Limb (tissue), 2 donors: ENCODE results near the gene DCTN3.

ENCODE experiments used
- DNase-seq, 2 donors: peaks; one replicate each; pipeline ENCODE4 v3.0.0-alpha.2; 2016; ENCODE audit errors: extremely low spot score in 2 of 2

DCTN3 gene

GRCh38 chr9:34623374-34624235, 3.3 kb upstream of the DCTN3 start:
- no peak for DNase-seq

DNA sequence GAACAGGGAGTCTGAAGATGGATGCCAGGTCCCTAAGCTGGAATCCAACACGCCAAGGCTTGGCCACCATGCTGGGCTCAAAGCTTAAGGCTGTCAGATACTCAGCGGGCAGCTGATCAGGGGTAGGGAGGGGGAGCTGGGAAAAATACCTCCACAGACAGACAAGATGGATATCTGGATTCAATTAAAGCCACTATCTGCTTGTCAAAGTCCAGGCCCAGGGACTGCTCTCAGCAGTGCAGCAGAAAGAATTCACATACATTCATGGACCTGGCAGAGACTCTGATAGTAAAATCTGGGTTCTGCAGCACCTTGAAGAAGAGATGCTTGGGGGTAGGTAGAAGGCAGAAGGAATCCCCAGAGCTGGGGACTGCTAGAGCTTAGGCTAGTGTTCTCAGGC, 5.2 kb downstream of the DCTN3 start:
- no peak for DNase-seq

DNA sequence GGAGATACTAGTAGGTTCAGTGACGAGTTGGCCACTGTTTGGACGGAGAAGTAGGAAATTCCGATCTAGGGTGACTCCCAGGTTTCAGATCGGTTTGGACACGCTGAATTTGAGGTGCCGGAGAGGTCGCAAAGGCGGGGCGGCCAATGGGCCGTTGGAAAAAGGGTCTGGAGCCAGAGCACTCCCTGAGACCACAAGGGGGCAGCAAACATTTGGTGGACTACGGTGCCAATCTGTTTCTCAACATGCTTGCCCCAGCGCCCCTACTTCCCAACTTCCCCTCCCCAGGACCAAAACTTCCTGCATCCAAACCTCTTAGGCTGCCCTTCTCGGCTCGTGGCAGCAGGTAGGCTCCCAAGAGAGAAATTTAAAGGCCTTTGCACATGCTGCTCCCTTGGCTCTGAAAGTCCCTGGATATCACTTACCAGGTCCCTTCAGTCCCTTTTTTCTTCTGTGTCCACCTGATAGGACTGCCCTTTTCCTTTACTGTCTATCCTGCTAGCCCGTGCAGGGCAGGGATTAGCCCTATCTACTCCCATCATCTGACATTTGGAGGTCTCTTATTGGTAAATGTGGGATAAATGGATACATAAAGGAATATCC, 7.4 kb downstream of the DCTN3 start:
- peak; percentile 84 to 85 for DNase-seq

DNA sequence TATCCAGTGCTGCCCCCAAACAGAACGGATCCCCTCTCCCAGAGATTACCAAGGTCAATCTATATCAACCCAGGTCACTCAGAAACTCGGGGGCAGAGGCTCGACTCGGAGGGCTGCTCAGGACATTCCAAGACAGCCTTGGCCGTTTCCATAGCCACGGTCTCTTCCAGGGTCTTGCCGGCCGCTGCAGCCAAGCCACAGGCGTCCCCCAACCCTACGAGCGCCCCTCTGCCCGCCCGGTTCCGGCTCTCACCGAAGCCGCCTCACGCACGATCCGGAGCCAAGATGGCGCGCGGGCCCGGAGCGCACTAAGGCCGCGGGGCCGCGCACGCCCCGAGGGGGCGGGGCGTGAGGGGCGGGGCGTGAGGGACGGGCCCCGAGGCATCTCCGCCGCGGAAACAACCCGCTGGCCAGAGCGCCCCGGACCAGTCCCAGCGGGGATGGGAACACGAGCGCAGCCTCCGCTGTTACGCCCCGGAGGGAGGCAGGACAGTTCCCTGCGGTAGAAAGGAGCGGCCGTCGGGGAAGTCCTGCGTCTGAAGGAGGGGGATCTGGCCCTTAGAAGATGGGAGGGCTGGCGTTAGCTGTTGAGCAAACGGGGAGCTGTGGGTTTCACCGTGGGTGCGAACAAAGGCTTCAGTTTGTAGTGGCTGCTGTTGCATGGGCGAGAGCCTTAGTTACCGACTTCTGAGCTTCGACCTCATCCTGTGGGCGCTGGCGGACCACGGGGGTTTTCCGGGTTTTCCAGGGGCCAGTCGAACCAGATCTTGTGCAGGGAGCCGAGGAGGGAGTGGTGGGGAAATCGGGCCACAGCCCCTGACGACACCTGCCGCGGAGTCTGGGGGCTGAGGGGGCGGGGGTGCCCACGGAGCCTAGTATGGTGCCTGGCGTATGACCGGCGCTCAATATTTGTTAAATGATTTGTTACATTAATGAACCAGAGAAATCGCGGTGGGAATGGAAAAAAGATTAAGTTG, 8.2 kb downstream of the DCTN3 start, which contains the start of gene RPP25L:
TSS of gene RPP25L (minus strand) at position 287 of the 977 bp plus-strand sequence. CDS start 801 bp downstream, outside the sequence.
- DNase-seq = peak; percentile 83 to 93

DNA sequence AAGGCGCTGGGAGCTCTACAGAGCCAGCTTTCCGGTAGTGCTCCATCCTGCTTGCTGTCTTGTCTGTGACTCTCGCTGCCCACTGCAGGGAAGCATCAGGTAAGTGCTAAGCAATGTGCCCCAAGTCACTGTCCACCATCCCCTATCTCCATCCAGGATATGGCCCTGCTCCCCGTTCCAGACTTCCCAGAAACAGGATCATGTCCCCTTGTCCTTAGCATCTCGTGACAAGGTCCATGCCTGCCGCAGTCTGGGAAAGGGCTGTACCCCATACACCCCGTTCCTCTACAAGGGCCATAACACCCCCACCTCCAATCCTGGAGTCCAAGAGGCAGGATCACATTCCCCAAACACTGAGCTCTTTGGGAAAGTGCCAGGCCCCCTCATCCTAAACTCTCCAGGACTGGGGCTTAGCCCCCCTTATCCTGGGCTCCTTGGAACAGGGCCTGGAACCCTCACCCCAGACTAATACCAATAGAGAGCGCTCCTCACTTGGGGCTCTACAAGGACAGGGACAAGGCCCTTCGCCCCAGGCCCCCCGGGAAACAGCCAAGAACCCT, 9.0 kb downstream of the DCTN3 start:
- no peak for DNase-seq

DNA sequence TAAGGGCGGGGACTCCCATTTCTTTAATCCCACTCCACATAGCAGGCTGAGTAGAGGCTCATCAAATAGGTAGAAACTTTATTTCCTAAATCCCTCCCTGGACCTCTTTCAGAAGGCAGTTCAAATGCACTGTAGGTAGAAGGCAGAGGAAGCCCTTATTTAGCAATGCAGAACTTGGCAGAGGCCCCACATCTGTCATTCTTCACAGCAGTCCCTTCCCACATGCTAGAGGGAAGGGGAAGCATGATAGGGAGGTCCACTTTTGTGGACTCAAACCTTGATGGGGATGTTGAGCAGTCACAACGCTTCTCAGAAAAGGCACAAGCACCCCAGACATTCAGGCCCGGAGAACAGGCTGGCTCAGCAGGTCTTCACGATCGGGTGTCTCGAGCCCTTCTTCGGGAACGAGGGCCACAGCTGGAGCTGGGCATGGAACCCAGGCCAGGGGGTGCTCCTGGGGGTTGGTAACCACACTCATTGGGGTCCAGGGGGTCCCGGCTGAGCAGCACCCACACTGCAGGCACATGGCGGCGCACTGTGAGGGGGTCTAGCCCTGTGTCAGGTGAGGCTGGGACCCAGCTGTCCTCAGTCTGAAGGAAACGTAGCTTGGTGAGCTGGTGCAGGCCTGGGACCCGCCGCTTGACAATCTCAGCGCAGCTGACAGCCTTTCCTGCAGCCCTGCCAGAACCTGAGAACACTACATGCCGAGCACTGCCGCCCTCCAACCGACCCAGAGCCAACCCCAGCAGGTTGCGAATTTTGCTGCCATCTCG, 9.7 kb downstream of the DCTN3 start:
- DNase-seq = no peak

- DNase-seq = no peak
Measured at GRCh38 chr9:34607331-34607730, 13.0 kb downstream of the DCTN3 start.

- no peak for DNase-seq
Measured at GRCh38 chr9:34606905-34607304, 13.4 kb downstream of the DCTN3 start.

DNA sequence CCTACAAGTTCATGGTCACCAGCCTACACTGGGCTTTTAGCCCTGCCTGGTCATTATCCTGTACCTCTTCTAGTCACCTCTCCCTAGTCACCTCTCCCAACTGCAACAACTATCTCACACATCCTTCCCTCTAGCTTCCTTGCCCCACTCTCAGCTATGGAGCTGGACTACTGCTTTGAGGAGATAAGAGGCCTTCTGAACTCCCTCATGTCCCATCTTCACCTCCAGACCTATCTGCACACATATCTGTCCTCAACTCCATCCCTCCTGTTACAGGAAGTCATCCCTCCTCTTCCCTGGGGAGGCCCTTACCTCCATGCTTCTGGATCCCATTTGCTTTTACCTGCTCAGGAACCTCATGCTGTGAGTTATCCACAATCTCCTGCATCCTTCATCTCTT, 14.1 kb downstream of the DCTN3 start:
- DNase-seq = no peak

DNA sequence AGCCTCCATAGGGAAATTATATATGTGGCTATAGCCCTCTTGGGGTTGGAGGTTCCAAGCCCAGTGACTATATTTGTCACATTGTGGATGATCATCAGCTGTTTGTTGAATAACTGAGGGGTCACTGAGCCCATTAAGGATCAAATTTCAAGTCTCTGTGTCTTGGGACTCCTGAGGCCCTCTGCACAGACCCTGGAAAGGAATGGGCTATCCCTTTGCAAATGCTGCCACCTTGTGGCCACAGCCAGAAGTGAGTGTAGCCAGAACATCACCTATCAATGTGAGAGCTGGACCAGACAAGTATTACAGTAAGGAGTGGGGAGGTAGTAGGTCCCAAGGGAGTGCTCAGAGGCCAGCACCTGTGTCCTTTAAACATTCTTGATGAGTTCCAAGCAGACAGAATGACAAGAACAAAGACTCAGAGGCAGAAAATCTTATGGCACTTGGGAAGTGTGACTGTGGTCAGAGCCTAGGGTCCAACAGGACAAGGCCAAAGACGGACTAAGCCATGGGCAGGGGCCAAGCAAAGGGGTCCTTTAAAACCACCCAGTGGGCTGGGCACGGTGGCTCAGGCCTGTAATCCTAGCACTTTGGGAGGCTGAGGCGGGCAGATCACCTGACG, 16.6 kb downstream of the DCTN3 start:
- DNase-seq = peak; percentile 65 to 89

DNA sequence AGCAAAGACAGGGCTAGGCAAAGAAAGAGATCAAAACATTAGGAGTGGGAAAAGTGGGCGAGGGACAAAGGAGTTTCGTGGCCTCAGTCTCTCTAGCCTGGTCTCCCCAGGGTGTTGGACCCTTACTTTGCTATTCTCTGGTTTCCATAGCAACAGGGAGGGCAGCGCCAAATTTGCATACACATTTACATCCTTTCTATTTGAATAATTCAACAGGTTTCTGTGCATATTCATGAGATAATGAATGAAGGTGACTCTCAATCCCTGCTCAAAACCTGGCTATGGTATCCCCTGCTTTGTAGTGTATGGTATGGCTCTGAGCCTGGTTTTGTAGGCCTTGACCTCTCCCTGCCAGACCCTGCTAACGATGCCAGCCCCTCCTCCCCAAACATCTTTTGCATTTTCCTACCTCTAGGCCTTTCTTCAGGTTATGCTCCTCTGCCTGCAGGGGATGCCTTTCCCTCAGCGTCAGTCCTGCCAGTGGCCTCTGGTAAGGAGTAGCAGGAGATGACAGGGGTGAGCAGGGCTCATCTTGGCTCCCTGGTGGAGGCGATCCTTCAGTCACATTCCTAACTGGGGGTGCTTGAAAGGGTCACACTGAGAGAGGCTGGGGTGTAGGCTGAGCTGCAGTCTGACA, 18.2 kb downstream of the DCTN3 start:
- DNase-seq = no peak

GRCh38 chr9:34600908-34601307, 19.4 kb downstream of the DCTN3 start:
- DNase-seq = no peak

- DNase-seq = no peak
Measured at GRCh38 chr9:34599546-34599945, 20.7 kb downstream of the DCTN3 start.

DNA sequence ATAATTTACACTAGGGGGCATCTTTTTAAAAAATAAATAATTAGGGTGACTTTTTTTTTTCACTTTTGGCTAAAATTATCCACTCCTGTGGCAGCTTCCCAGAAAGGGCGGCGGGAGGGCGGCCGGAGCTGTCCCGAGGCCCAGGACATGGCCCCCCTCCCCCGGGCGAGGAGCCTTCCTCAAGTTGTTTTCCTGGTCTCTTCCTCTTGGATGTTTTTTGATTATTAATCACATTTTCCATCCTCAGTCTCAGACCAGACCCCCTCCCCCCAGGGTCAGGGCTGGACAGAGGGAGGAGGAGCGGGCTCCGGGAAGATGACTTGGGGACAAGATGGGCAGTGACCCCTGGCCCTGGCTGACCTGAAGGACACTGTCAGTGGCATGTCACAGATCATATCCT, 26.1 kb downstream of the DCTN3 start:
- no peak for DNase-seq

GRCh38 chr9:34592895-34593601, 27.2 kb downstream of the DCTN3 start:
- peak in 1 of 2 donors; percentile 81 for DNase-seq

DNA sequence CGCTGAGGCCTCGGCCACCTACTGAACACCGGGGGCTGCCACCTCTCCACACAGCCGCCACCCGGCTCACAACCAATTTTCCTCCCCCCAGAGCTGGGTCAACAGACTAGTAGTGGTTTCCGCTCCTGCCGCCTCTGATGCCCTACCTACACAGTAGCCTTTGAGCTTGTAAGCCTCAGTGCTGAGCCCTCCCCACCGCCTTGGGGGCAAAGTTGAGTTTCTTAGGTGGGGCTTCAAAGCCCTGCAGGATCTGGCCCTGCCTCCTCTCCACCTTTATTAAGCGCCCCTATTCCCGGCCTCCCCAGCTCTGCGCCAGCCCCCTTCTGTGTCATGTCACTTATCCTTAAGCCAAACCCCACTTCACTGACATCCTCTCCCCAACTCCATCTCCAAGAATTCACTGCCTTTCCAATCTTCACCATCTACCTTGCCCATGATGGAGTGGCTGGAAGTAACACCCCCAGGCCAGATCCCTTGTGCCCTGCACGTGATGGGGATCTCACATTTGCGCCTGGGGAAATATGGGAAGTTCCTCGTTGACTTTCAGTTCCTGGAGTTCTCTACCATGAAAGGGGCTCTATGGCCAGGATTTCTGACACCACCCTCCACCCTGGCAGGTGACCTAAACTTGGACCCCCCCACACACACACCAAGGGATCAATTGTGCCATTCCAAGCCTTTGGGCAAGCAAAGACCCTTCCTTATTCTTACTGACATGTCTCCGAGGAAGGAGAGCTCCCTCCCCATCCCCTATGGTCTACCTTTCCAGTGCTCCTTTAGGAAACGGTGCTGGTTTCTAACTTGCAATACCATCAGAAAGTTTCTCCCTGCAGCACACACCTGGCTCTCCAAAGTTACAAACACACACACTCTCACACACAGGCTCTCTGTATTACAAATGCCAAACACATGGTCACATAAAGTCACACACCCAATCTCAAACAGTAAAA, 28.1 kb downstream of the DCTN3 start:
- no peak for DNase-seq

DNA sequence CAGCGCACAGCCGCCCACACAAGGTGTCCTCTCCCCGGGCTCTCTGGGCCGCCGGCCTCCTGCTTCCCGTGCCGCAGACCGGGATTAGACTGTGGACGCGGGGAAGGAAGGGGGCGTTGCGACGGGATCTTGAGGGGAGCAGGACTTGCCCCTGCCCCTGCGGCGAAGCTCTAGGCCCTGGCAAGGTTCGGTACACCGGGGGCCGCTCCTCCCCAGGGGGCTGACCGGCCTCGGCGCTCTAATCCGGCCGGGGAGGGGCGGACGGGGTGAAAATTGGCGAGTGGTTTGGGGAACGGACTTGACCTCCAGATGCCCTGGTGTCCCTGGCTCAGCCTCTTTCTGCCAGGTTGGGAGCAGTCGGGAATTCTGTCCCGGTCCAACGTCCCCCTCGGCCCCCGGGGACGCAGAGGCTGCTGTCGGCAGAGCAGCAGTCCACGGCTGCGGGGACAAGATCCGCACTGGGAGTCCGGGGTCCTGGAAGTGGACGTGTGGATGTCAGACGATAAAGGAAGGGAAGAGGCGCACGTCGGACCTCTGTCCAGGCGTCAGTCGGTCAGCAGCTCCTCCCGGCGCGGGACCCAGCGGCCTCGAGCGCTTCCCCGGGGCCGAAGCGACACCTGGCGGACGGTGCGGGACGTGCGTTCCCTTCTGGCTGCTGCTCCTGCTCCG, 28.9 kb downstream of the DCTN3 start:
- peak; percentile 67 to 93 for DNase-seq
